ENCODE measurements around the gene EDIL3. TPM values are rescaled to one million over a fixed set of nuclear protein-coding genes. Genes with fewer than 3 reads are reported as not detected.

Gene EDIL3
- polyA plus RNA-seq, 1 donor (not counting 4 experiments of a cell fraction or from before 2014, with no cell fraction given): 0.34 TPM

- Histone ChIP-seq H3K4me1 (ENCODE audit: control insufficient read depth, extremely low read depth, insufficient read depth, low read length) (no peaks in the 10 kb centered on the region), H3K27me3 (ENCODE audit: control insufficient read depth, extremely low read depth, insufficient read depth, low read length) (no peaks in the 10 kb centered on the region), H3K9ac (ENCODE audit: control insufficient read depth, extremely low read depth, insufficient read depth, low read length) (no peak overlapping the region), H2AFZ (ENCODE audit: control insufficient read depth, low read length) (no peak overlapping the region), H3K36me3 (ENCODE audit: control insufficient read depth in 2 of 2, extremely low read depth in 1 of 2, insufficient read depth in 2 of 2, low read length in 2 of 2) (no peaks in the 10 kb centered on the region), H3K9me3 (ENCODE audit: control insufficient read depth, low read depth, low read length) (no peaks in the 10 kb centered on the region), H3K9me1 (ENCODE audit: control insufficient read depth, extremely low read depth, insufficient read depth, low read length) (no peaks in the 10 kb centered on the region), H4K20me1 (ENCODE audit: control insufficient read depth, extremely low read depth, insufficient read depth, low read length) (no peaks in the 10 kb centered on the region), H3K4me2 (ENCODE audit: control insufficient read depth, extremely low read depth, insufficient read depth, low read depth, low read length) (no peak overlapping the region), H3K4me3 (ENCODE audit: control insufficient read depth in 2 of 3, extremely low read depth in 1 of 3, insufficient read depth in 2 of 3, low read depth in 1 of 3, low read length in 3 of 3) (no peak overlapping the region), H3K79me2 (ENCODE audit: control insufficient read depth, insufficient read depth, low read length) (no peaks in the 10 kb centered on the region), H3K27ac (ENCODE audit: control insufficient read depth, insufficient read depth, low read length) (no peak overlapping the region)
- dilution Hi-C loops (cut with MboI; ENCODE audit: extremely low pct_ligation_motif_present, low sequenced_read_pairs): no loop called here
- FAIRE-seq (no peak), DNase-seq (ENCODE audit: low read depth, low spot score) (no peak)
- no peak for TF ChIP-seq EZH2 (IDR thresholded peaks at IDR 0.05; ENCODE audit: low read length)
- TF ChIP-seq CTCF (optimal IDR thresholded peaks at IDR 0.05 in 1 of 3, IDR thresholded peaks at IDR 0.05 in 1 of 3, conservative IDR thresholded peaks at IDR 0.05 in 1 of 3; ENCODE audit: extremely low read depth in 1 of 3, insufficient read depth in 2 of 3, low read length in 3 of 3): no peak
Observed at GRCh38 chr5:83913593-83913992, 471.1 kb downstream of the EDIL3 start.

GRCh38 chr5:83911367-83911919, 473.2 kb downstream of the EDIL3 start:
- dilution Hi-C loops (cut with MboI; ENCODE audit: extremely low pct_ligation_motif_present, low sequenced_read_pairs): no loop called here
- H3K4me2 ChIP-seq (ENCODE audit: control insufficient read depth, extremely low read depth, insufficient read depth, low read depth, low read length): no peak overlapping the region
- FAIRE-seq: no peak

More at GRCh38 chr5:83911367-83911919, 473.2 kb downstream of the EDIL3 start:
- Histone ChIP-seq H3K9me1 (ENCODE audit: control insufficient read depth, extremely low read depth, insufficient read depth, low read length) (no peaks in the 10 kb centered on the region), H3K9ac (ENCODE audit: control insufficient read depth, extremely low read depth, insufficient read depth, low read length) (no peak overlapping the region), H3K4me1 (ENCODE audit: control insufficient read depth, extremely low read depth, insufficient read depth, low read length) (no peaks in the 10 kb centered on the region), H3K27ac (ENCODE audit: control insufficient read depth, insufficient read depth, low read length) (no peak overlapping the region), H3K36me3 (ENCODE audit: control insufficient read depth in 2 of 2, extremely low read depth in 1 of 2, insufficient read depth in 2 of 2, low read length in 2 of 2) (no peaks in the 10 kb centered on the region), H3K79me2 (ENCODE audit: control insufficient read depth, insufficient read depth, low read length) (no peaks in the 10 kb centered on the region), H3K4me3 (ENCODE audit: control insufficient read depth in 2 of 3, extremely low read depth in 1 of 3, insufficient read depth in 2 of 3, low read depth in 1 of 3, low read length in 3 of 3) (no peak overlapping the region), H4K20me1 (ENCODE audit: control insufficient read depth, extremely low read depth, insufficient read depth, low read length) (no peaks in the 10 kb centered on the region), H3K9me3 (ENCODE audit: control insufficient read depth, low read depth, low read length) (no peaks in the 10 kb centered on the region), H3K27me3 (ENCODE audit: control insufficient read depth, extremely low read depth, insufficient read depth, low read length) (no peaks in the 10 kb centered on the region), H2AFZ (ENCODE audit: control insufficient read depth, low read length) (no peak overlapping the region)
- DNase-seq (ENCODE audit: low read depth, low spot score): no peak
- TF ChIP-seq CTCF (optimal IDR thresholded peaks at IDR 0.05 in 1 of 3, IDR thresholded peaks at IDR 0.05 in 1 of 3, conservative IDR thresholded peaks at IDR 0.05 in 1 of 3; ENCODE audit: extremely low read depth in 1 of 3, insufficient read depth in 2 of 3, low read length in 3 of 3) (no peak), EZH2 (IDR thresholded peaks at IDR 0.05; ENCODE audit: low read length) (no peak)

Measured in keratinocyte (primary cell).